GM10266 (cell line): ENCODE measurements around the gene C9orf72.

Experiments
- DNase-seq: peaks from one replicate; pipeline ENCODE4 v3.0.0; 2012; ENCODE audit errors: extremely low spot score
- TF ChIP-seq, protein P1 (sequence below): IDR thresholded peaks from 2 replicates; pipeline ENCODE4 v1.5.1; 2012; ENCODE audit warnings: mild to moderate bottlenecking, low read depth; ENCODE audit not compliant: control insufficient read depth, insufficient read depth; ENCODE audit errors: missing control alignments

C9orf72 gene

DNA sequence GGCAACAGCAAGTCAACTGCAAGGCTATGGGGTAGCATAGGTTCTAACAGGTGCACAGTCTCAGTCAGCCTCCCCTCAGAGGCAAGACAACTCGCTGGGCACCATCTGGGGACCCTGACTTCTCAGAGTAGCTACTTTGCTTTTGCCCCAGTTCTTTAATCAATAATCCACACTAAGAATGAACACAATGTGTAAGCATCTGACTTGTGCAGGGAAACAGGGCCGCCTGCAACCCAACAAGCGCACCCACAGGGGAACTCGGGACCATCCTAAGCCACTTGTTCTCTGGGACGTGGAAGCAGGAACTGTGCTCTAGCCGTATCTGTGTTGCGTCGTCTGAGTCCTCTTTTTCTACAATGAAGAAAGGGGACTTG is 45.6 kb downstream of the C9orf72 start:
- no peak for DNase-seq
- TF ChIP-seq, protein P1, sequence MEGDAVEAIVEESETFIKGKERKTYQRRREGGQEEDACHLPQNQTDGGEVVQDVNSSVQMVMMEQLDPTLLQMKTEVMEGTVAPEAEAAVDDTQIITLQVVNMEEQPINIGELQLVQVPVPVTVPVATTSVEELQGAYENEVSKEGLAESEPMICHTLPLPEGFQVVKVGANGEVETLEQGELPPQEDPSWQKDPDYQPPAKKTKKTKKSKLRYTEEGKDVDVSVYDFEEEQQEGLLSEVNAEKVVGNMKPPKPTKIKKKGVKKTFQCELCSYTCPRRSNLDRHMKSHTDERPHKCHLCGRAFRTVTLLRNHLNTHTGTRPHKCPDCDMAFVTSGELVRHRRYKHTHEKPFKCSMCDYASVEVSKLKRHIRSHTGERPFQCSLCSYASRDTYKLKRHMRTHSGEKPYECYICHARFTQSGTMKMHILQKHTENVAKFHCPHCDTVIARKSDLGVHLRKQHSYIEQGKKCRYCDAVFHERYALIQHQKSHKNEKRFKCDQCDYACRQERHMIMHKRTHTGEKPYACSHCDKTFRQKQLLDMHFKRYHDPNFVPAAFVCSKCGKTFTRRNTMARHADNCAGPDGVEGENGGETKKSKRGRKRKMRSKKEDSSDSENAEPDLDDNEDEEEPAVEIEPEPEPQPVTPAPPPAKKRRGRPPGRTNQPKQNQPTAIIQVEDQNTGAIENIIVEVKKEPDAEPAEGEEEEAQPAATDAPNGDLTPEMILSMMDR = no peak

DNA sequence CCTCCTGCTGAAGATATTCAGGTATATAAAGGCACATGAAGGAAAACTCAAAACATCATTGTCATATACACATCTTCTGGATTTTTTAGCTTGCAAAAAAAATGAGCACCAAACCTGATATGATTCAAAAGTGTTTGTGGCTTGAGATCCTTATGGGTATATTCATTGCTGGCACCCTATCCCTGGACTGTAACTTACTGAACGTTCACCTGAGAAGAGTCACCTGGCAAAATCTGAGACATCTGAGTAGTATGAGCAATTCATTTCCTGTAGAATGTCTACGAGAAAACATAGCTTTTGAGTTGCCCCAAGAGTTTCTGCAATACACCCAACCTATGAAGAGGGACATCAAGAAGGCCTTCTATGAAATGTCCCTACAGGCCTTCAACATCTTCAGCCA is 49.0 kb downstream of the C9orf72 start, which contains the start of gene IFNK:
IFNK (plus strand) TSS at position 55 of the 400 bp plus-strand sequence; CDS start at position 102, 47 bp downstream.
- TF ChIP-seq, protein P1 = no peak
- no peak for DNase-seq

DNA sequence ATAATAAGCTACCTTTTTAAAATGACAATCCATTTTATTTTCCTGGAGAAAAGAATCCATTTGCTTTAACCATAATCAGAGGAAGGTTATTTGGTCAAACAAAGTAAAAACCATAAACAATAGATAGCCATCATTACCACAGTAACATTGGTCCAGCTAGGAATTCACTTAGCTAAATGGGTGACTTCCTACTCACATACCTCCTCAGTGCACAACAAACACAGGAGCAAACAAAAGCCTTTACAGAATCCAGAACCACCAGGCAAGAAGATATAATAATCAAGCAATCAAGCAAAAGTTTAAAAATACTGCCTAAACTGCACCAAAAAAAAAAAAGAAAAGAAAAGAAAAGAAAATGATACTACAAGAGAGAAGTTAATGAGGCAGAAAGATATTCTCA is 50.1 kb downstream of the C9orf72 start:
- TF ChIP-seq, protein P1 = no peak
- DNase-seq = no peak

DNA sequence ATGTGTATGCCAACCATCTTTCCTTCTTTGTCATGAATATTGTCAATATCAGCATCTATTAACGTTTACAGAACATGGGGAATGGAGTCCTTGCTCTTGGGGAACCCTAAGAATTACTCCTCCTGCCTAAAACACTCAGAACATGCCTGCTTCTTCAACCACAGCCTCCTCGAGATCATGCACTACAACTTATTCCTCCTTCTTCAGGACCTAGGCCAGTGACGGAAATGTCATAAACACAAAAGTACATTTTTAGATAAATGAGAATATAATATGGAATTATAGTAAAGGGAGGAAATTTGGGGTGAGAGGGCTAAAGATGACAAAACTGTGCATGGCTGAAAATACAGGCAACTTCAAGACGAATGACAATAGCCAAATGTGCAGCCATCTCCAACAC is 52.3 kb downstream of the C9orf72 start:
- DNase-seq = no peak
- TF ChIP-seq, protein P1 = no peak

DNA sequence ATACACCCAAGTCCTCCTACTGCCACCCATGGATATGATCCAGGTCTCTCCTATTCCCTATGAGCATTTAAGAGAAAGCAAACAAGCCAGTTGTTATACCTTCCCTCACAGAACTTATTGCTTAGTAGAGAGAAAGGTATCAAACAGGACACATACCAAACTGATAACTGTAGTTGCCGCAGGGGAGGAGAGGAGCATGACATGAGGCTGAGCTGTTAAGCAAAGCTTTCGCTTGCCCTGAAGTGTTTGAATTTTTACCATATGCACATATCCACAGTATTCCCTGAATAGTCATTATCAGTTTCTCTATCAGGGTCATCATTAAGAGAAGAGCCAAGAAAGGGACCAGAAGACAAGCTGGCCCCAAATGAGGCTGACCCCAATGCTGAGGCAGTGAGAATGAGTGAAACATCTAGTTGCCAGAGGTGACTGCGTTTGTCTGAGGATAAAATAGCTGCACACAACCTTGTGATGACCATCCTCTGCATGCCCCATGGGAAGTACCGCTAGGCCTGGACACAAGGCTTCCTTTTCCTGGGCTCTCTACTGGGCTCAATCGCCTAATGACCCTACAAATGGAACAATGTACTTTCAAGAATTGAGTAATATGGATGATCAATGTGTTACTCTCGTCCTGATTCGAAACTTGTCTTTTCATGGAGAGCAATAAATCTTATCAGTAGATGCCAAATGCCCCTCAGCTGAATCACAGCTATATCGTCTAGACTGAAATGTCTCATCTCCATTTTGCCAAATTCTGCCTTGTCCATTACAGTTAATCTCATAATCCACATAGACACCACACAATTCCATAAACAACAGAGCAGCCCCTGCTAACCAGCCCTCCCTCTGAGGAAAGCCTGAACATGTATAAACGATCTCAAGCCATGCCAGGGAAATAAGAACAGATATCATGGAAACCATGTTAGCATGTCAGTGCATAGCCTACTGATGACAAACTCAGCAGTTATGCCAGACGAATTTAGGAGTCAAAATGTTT is 53.5 kb downstream of the C9orf72 start:
- TF ChIP-seq, protein P1 = no peak
- DNase-seq = no peak

DNA sequence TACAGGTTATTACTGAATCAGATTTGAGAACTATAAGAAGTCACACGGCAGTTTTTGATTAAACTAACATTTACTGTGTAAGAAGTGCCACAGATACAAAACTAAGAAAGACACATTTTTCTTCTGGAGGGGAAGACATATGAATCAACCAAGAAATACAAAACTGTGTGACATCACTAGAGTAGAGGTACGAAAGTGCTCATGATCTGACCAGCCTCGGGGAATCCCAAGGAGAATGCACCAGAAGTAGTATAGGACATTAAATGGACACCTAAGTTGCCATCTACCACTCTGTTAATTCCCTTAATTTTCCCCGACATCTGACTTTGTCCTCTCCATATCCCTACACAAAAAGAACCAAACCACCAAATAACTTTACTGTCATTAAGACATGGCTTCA is 54.5 kb downstream of the C9orf72 start:
- TF ChIP-seq, protein P1 = no peak

DNA sequence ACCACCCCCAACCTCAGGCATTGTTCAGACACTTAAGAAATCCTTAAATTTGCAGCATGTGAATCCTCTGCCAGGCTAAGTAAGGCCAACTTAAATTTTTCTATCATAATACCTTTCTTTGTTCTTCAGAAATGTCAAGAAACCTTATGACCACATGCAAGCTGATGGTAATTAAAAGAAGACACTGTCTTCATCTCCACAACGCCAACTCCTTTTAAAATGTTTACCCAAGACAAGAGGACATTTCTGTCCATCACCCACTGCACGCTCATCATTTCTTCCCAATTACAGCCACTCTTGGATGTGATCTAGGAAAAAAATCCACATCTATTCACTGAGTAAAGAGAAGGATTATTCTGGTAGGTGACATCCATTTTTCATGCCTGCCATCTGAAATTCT is 55.3 kb downstream of the C9orf72 start:
- TF ChIP-seq, protein P1 = no peak
- DNase-seq = no peak

More for the DNA sequence above, 54.5 kb downstream of the C9orf72 start:
- no peak for DNase-seq
